ENCODE results near the gene NBL1. TPM values are rescaled to one million over a fixed set of nuclear protein-coding genes. Genes with fewer than 3 reads are reported as not detected.

Gene NBL1
- total RNA-seq, 4 donors from 2014 or later: 54.1 to 222 (median 71.1) TPM

DNA sequence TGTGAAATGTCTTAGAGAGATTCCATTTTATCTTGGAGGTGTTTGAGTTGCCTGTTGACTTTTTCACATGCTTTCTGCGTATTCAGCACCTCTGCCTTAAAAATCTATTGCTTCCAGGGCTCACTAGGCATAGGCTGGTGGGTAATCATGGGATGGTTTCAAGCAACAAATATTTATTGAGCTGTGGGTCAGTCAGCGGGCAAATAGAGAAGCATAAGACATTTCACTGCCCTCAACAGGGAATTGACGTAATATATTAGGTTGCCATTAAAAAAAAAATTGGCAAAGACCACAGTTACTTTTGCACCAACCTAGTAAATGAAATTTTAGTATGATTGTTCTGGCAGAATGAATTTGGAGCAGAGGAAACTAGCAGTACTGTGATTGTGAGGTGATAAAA, 44.3 kb upstream of the NBL1 start:
- intact Hi-C loops (cut with DNase I; ENCODE audit: low total_unique reads): no loop called here
- H3K4me3 ChIP-seq: no peak overlapping the region
- H3K27me3 ChIP-seq: no peaks in the 10 kb centered on the region
- DNase-seq: no peak
- no peaks in the 10 kb centered on the region for H3K9me3 ChIP-seq
- no peaks in the 10 kb centered on the region for H3K4me1 ChIP-seq
- TF ChIP-seq POLR2A (IDR thresholded peaks at IDR 0.05) (no peak), CTCF (IDR thresholded peaks at IDR 0.05) (no peak)
- H3K27ac ChIP-seq: no peak overlapping the region
- no peaks in the 10 kb centered on the region for H3K36me3 ChIP-seq

- Histone ChIP-seq H3K4me3 (no peak overlapping the region), H3K9me3 (no peaks in the 10 kb centered on the region), H3K27me3 (no peaks in the 10 kb centered on the region), H3K4me1 (no peaks in the 10 kb centered on the region), H3K27ac (peak overlapping the region; percentile 66 to 77), H3K36me3 (no peaks in the 10 kb centered on the region)
- DNase-seq: no peak
- TF ChIP-seq CTCF (IDR thresholded peaks at IDR 0.05) (no peak), POLR2A (IDR thresholded peaks at IDR 0.05) (no peak)
- intact Hi-C loops (cut with DNase I; ENCODE audit: low total_unique reads): no loop called here
These were observed 41.6 kb upstream of the NBL1 start for GRCh38 chr1:19602486-19602885.

DNA sequence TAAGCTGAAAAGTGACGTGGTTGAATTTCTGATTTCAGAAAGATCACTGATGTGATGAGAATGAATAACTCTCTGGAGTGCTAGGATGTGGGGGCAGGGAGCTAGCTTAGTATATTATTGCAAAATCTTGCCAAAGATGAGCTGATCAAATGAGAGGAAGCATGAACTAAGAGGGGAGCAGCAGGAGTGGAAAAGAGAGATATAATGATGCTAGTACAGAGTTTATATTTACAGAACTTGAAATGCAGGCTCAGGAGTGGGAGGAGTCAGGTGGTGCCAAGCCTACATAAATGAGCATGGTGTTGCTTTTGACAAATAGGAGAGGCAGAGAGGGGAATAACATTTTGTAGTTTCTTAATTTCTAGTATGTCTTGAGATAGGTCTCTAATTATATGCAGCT, 38.1 kb upstream of the NBL1 start:
- no peaks in the 10 kb centered on the region for H3K9me3 ChIP-seq
- TF ChIP-seq POLR2A (IDR thresholded peaks at IDR 0.05) (no peak), CTCF (IDR thresholded peaks at IDR 0.05) (no peak)
- no peaks in the 10 kb centered on the region for H3K36me3 ChIP-seq
- no peaks in the 10 kb centered on the region for H3K4me1 ChIP-seq
- H3K27me3 ChIP-seq: no peaks in the 10 kb centered on the region
- H3K4me3 ChIP-seq: no peak overlapping the region
- DNase-seq: no peak
- peak overlapping the region in 1 of 2 donors; percentile 64 for H3K27ac ChIP-seq
- intact Hi-C loops (cut with DNase I; ENCODE audit: low total_unique reads): no loop called here

GRCh38 chr1:19606817-19607642, 37.1 kb upstream of the NBL1 start:
- no peak for DNase-seq
- TF ChIP-seq CTCF (IDR thresholded peaks at IDR 0.05) (no peak), POLR2A (IDR thresholded peaks at IDR 0.05) (no peak)
- Histone ChIP-seq H3K4me1 (no peaks in the 10 kb centered on the region), H3K27me3 (no peaks in the 10 kb centered on the region), H3K9me3 (no peaks in the 10 kb centered on the region), H3K27ac (peak overlapping the region; percentile 13 to 64), H3K36me3 (no peaks in the 10 kb centered on the region), H3K4me3 (no peak overlapping the region)
- intact Hi-C loops (cut with DNase I; ENCODE audit: low total_unique reads): no loop called here

- Histone ChIP-seq H3K9me3 (no peaks in the 10 kb centered on the region), H3K4me3 (no peak overlapping the region), H3K27ac (peak overlapping the region in 1 of 2 donors; percentile 47), H3K27me3 (no peaks in the 10 kb centered on the region), H3K36me3 (no peaks in the 10 kb centered on the region), H3K4me1 (no peaks in the 10 kb centered on the region)
- TF ChIP-seq CTCF (IDR thresholded peaks at IDR 0.05) (no peak), POLR2A (IDR thresholded peaks at IDR 0.05) (no peak)
- DNase-seq: no peak
- intact Hi-C loops (cut with DNase I; ENCODE audit: low total_unique reads): no loop called here
These were observed 35.9 kb upstream of the NBL1 start for GRCh38 chr1:19608232-19608631.
